Activated CD4-positive, alpha-beta T cell treated with anti-CD3 and anti-CD28 coated beads for 36 hours (primary cell): ENCODE measurements around the gene ACO2. TPM values are rescaled to one million over a fixed set of nuclear protein-coding genes. Genes with fewer than 3 reads are reported as not detected.

Experiments used
- ATAC-seq: fragments of 200-7000 bp; cut with Tn5 transposase; one replicate; pipeline ENCODE4 v1.10.0; 2021; ENCODE audit warnings: mild to moderate bottlenecking, moderate library complexity
- CTCF ChIA-PET: fragments of 350-600 bp; sonication (Branson Sonifier 250); formaldehyde crosslinking; loops from one replicate; lab custom pipeline; 2021; ENCODE audit warnings: antibody characterized with exemption; lab: Charles Lee
- POLR2A ChIA-PET: fragments of 350-600 bp; sonication (Branson Sonifier 250); formaldehyde crosslinking; loops from one replicate; lab custom pipeline; 2021; ENCODE audit warnings: antibody characterized with exemption, inconsistent platforms; lab: Charles Lee
- DNase-seq: peaks from one replicate; pipeline ENCODE4 v3.0.0-alpha.2; 2020
- H3K27ac Mint-ChIP-seq: one replicate; pipeline ENCODE4 v1.8.0; 2021; ENCODE audit warnings: mixed read lengths
- H3K27me3 Mint-ChIP-seq: one replicate; pipeline ENCODE4 v1.8.0; 2021; ENCODE audit warnings: mixed read lengths
- H3K36me3 Mint-ChIP-seq: one replicate; pipeline ENCODE4 v1.8.0; 2021; ENCODE audit warnings: low read depth, mixed read lengths
- H3K4me1 Mint-ChIP-seq: one replicate; pipeline ENCODE4 v1.8.0; 2021; ENCODE audit warnings: mixed read lengths
- H3K4me3 Mint-ChIP-seq: one replicate; pipeline ENCODE4 v1.8.0; 2021; ENCODE audit warnings: mild to moderate bottlenecking, moderate library complexity, mixed read lengths
- H3K9me3 Mint-ChIP-seq: one replicate; pipeline ENCODE4 v1.8.0; 2021; ENCODE audit warnings: low read depth, mixed read lengths
- intact Hi-C, 2 experiments: fragments of 100-400 bp; cut with DNase I in 1 of 2; cut with micrococcal nuclease in 1 of 2; formaldehyde crosslinking; loops; one replicate each; pipeline versions ENCODE4 v1.14.2 to v1.15.1; 2022 to 2024; cut with DNase I, micrococcal nuclease
- total RNA-seq, 2 experiments: library from RNA; stranded (reverse); gene quantifications; one replicate each; pipeline ENCODE4 v1.2.3, GENCODE V29; 2021

The ACO2 gene
- total RNA-seq, 2 experiments from 2014 or later, result 95.4 to 106 TPM

GRCh38 chr22:41523464-41524221 is 54.7 kb downstream of the ACO2 start:
- DNase-seq, result no peak
- Mint-ChIP-seq H3K36me3 (peaks cover 13% of the 10 kb centered on the region), H3K27me3 (no peaks in the 10 kb centered on the region), H3K9me3 (no peaks in the 10 kb centered on the region), H3K27ac (no peak overlapping the region), H3K4me1 (peaks cover 15% of the 10 kb centered on the region), H3K4me3 (no peak overlapping the region)
- intact Hi-C loops, result no loop called here
- ChIA-PET POLR2A (no interaction called here), CTCF (interaction anchor here (0.7 to 5.5 kb wide), 2 partner anchors 120 to 601 kb away, joined by 3 to 57 read pairs; no protein-coding TSS in a partner anchor)
- no peak for ATAC-seq

- Mint-ChIP-seq H3K4me1 (peaks cover 15% of the 10 kb centered on the region), H3K9me3 (no peaks in the 10 kb centered on the region), H3K27ac (peak overlapping the region; percentile 72), H3K4me3 (no peak overlapping the region), H3K36me3 (peaks cover 19% of the 10 kb centered on the region), H3K27me3 (no peaks in the 10 kb centered on the region)
- intact Hi-C loops, result no loop called here
- CTCF ChIA-PET, result interaction anchor here (0.6 to 5.5 kb wide), 3 partner anchors 45 to 121 kb away, joined by 3 to 57 read pairs (median 3); no protein-coding TSS in a partner anchor
- no peak for ATAC-seq
- POLR2A ChIA-PET, result no interaction called here
- DNase-seq, result no peak
These were observed 55.3 kb downstream of the ACO2 start for GRCh38 chr22:41524251-41524661.

GRCh38 chr22:41524809-41525449 is 56.0 kb downstream of the ACO2 start:
- ATAC-seq (peak; percentile 92), DNase-seq (peak; percentile 84)
- intact Hi-C loops, result no loop called here
- H3K4me1 Mint-ChIP-seq, result peaks cover 15% of the 10 kb centered on the region
- peaks cover 19% of the 10 kb centered on the region for H3K36me3 Mint-ChIP-seq
- no peak overlapping the region for H3K4me3 Mint-ChIP-seq
- H3K27ac Mint-ChIP-seq, result peak overlapping the region; percentile 72
- CTCF ChIA-PET, result interaction anchor here (0.6 to 5.5 kb wide), 4 partner anchors 46 to 122 kb away, joined by 3 to 57 read pairs (median 3); no protein-coding TSS in a partner anchor
- POLR2A ChIA-PET, result no interaction called here
- no peaks in the 10 kb centered on the region for H3K27me3 Mint-ChIP-seq
- no peaks in the 10 kb centered on the region for H3K9me3 Mint-ChIP-seq

- ATAC-seq, result no peak
- CTCF ChIA-PET, result interaction anchor here (0.6 to 5.5 kb wide), 5 partner anchors 8 to 122 kb away, joined by 3 to 57 read pairs (median 3); no protein-coding TSS in a partner anchor
- intact Hi-C loops, result loop anchor here (1.0 to 2.0 kb wide), 2 partner anchors 121 to 122 kb away; no protein-coding TSS in a partner anchor
- DNase-seq, result no peak
- Mint-ChIP-seq H3K27ac (peak overlapping the region; percentile 72), H3K4me3 (no peak overlapping the region), H3K4me1 (peaks cover 15% of the 10 kb centered on the region), H3K27me3 (no peaks in the 10 kb centered on the region), H3K36me3 (peaks cover 23% of the 10 kb centered on the region), H3K9me3 (no peaks in the 10 kb centered on the region)
- POLR2A ChIA-PET, result no interaction called here
These were observed 56.7 kb downstream of the ACO2 start for GRCh38 chr22:41525450-41526225.

- Mint-ChIP-seq H3K27ac (peak overlapping the region; percentile 47), H3K4me1 (peaks cover 15% of the 10 kb centered on the region), H3K36me3 (peaks cover 26% of the 10 kb centered on the region), H3K27me3 (no peaks in the 10 kb centered on the region), H3K9me3 (no peaks in the 10 kb centered on the region), H3K4me3 (peak overlapping the region; percentile 15)
- intact Hi-C loops, result loop anchor here (1.0 to 2.0 kb wide), 2 partner anchors 122 to 123 kb away; no protein-coding TSS in a partner anchor
- no peak for ATAC-seq
- CTCF ChIA-PET, result interaction anchor here (0.5 to 5.5 kb wide), 13 partner anchors 9 to 735 kb away, joined by 3 to 57 read pairs (median 3); no protein-coding TSS in a partner anchor
- POLR2A ChIA-PET, result interaction anchor here (0.6 to 1.0 kb wide), 3 partner anchors 58 to 221 kb away, joined by 3 read pairs; partner anchors contain the start of gene PHF5A
- DNase-seq, result no peak
These were observed 57.4 kb downstream of the ACO2 start for GRCh38 chr22:41526226-41526829.

- CTCF ChIA-PET, result interaction anchor here (0.5 to 5.5 kb wide), 17 partner anchors 10 to 736 kb away, joined by 3 to 57 read pairs (median 3); no protein-coding TSS in a partner anchor
These were observed 58.2 kb downstream of the ACO2 start for GRCh38 chr22:41526830-41527799.

GRCh38 chr22:41528132-41528766 is 59.3 kb downstream of the ACO2 start:
- intact Hi-C loops, result no loop called here
- no peak overlapping the region for H3K27ac Mint-ChIP-seq
- H3K36me3 Mint-ChIP-seq, result peaks cover 26% of the 10 kb centered on the region
- DNase-seq, result no peak
- no peak for ATAC-seq
- H3K27me3 Mint-ChIP-seq, result no peaks in the 10 kb centered on the region
- H3K4me1 Mint-ChIP-seq, result peaks cover 15% of the 10 kb centered on the region
- ChIA-PET POLR2A (no interaction called here), CTCF (interaction anchor here (0.7 to 5.5 kb wide), 4 partner anchors 11 to 191 kb away, joined by 3 to 57 read pairs (median 6); no protein-coding TSS in a partner anchor)
- H3K4me3 Mint-ChIP-seq, result no peak overlapping the region
- no peaks in the 10 kb centered on the region for H3K9me3 Mint-ChIP-seq

More at GRCh38 chr22:41526830-41527799, 58.2 kb downstream of the ACO2 start:
- POLR2A ChIA-PET, result interaction anchor here (0.6 to 1.0 kb wide), 4 partner anchors 11 to 222 kb away, joined by 3 to 4 read pairs (median 3); partner anchors contain the start of gene PHF5A
- no peaks in the 10 kb centered on the region for H3K27me3 Mint-ChIP-seq
- peak overlapping the region; percentile 19 for H3K27ac Mint-ChIP-seq
- peak; percentile 64 for ATAC-seq
- peaks cover 26% of the 10 kb centered on the region for H3K36me3 Mint-ChIP-seq
- peaks cover 15% of the 10 kb centered on the region for H3K4me1 Mint-ChIP-seq
- peak; percentile 77 for DNase-seq
- intact Hi-C loops, result loop anchor here (1.0 to 2.0 kb wide), 2 partner anchors 122 to 124 kb away; no protein-coding TSS in a partner anchor
- no peaks in the 10 kb centered on the region for H3K9me3 Mint-ChIP-seq
- H3K4me3 Mint-ChIP-seq, result no peak overlapping the region

- no peaks in the 10 kb centered on the region for H3K9me3 Mint-ChIP-seq
- H3K4me1 Mint-ChIP-seq, result peaks cover 13% of the 10 kb centered on the region
- peaks cover 26% of the 10 kb centered on the region for H3K36me3 Mint-ChIP-seq
- no peaks in the 10 kb centered on the region for H3K27me3 Mint-ChIP-seq
- DNase-seq (no peak), ATAC-seq (no peak)
- H3K27ac Mint-ChIP-seq, result no peak overlapping the region
- ChIA-PET CTCF (interaction anchor here (0.7 to 0.8 kb wide), 2 partner anchors 11 to 190 kb away, joined by 3 read pairs; no protein-coding TSS in a partner anchor), POLR2A (no interaction called here)
- intact Hi-C loops, result no loop called here
- no peak overlapping the region for H3K4me3 Mint-ChIP-seq
These were observed 60.1 kb downstream of the ACO2 start for GRCh38 chr22:41528938-41529561.
